Astrocyte (in vitro differentiated cells and primary cell): ENCODE results near the gene MOSPD3.

Source experiments
- CTCF ChIP-seq: IDR thresholded peaks from 2 replicates; pipeline ENCODE4 v1.5.1; 2011; ENCODE audit warnings: low read depth, mild to moderate bottlenecking, inconsistent platforms, low read length, moderate library complexity; ENCODE audit not compliant: insufficient read depth
- EZH2 ChIP-seq: IDR thresholded peaks from 2 replicates; pipeline ENCODE4 v1.6.1; 2012; ENCODE audit warnings: mild to moderate bottlenecking, low read length, inconsistent platforms; ENCODE audit not compliant: insufficient read depth

DNA sequence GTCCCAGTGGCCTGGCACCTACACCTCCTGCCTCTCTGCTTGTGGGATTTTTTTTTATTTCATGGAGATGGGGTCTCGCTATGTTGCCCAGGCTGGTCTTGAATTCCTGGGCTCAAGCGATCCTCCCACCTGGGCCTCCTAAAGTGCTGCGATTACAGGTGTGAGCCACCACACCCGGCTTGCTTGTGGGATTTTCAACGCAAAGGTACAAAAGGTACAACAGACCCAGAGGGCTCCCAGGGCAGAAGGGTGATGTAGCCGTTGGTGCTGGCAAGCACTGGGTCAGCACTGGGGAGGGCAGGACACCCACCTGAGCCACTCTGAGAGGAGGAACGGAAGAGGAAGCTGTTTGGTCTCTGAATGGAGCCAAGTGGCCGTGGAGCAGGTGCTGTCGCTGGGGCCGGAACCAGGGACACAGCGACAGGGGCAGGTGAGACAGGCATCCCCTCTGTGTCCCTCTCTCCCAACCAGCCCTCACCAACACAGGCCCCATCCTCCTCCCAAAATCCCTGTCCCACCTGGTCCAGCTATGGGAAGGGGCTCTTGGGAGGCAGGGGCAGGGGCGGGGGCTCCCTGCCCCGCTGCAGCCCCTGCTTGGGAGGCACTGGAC is 35.9 kb upstream of the MOSPD3 start:
- no peak for TF ChIP-seq EZH2
- no peak for TF ChIP-seq CTCF
